Loucy (cell line): Measurements from ENCODE around the gene BCLAF1.

Experiments used
- H2AFZ ChIP-seq: fragments of 200-600 bp; sonication (generic); 2 replicates; pipeline ENCODE4 v1.6.0; 2016; ENCODE audit warnings: antibody characterized with exemption, mild to moderate bottlenecking, low read length, moderate library complexity
- H3F3A ChIP-seq: fragments of 200-600 bp; 2 replicates; pipeline ENCODE4 v1.6.0; 2016; ENCODE audit warnings: antibody characterized with exemption, low read depth, mild to moderate bottlenecking
- H3K27me3 ChIP-seq: fragments of 200-600 bp; sonication (generic); 2 replicates; pipeline ENCODE4 v1.6.1; 2014; ENCODE audit warnings: low read length, mild to moderate bottlenecking; ENCODE audit not compliant: insufficient read depth, poor library complexity, severe bottlenecking
- H3K36me3 ChIP-seq: fragments of 200-600 bp; sonication (generic); 2 replicates; pipeline ENCODE4 v1.6.1; 2016; ENCODE audit warnings: low read length; ENCODE audit not compliant: insufficient read depth
- H3K4me1 ChIP-seq: fragments of 200-600 bp; sonication (generic); 2 replicates; pipeline ENCODE4 v1.5.1; 2014; ENCODE audit warnings: low read length, mild to moderate bottlenecking; ENCODE audit not compliant: insufficient read depth, poor library complexity, severe bottlenecking
- H3K4me2 ChIP-seq: fragments of 200-600 bp; sonication (generic); 2 replicates; pipeline ENCODE4 v1.6.0; 2014; ENCODE audit warnings: antibody characterized with exemption, low read length, low read depth, mild to moderate bottlenecking; ENCODE audit not compliant: poor library complexity, severe bottlenecking
- H3K4me3 ChIP-seq: fragments of 200-600 bp; sonication (generic); 2 replicates; pipeline ENCODE4 v1.5.1; 2014; ENCODE audit warnings: low read length, mild to moderate bottlenecking, mixed read lengths; ENCODE audit not compliant: poor library complexity, severe bottlenecking
- H3K79me2 ChIP-seq: fragments of 200-600 bp; sonication (generic); 2 replicates; pipeline ENCODE4 v1.6.1; 2014; ENCODE audit warnings: low read length; ENCODE audit not compliant: insufficient read depth
- H3K9ac ChIP-seq: fragments of 200-600 bp; sonication (generic); 2 replicates; pipeline ENCODE4 v1.6.0; 2014; ENCODE audit warnings: mild to moderate bottlenecking, low read depth, low read length, moderate library complexity; ENCODE audit not compliant: poor library complexity, severe bottlenecking
- H3K9me2 ChIP-seq: fragments of 200-600 bp; sonication (generic); replicated peaks from 2 replicates; pipeline ENCODE4 v1.6.1; 2016; ENCODE audit warnings: low read depth, low read length, mixed read lengths
- H3K9me3 ChIP-seq: fragments of 200-600 bp; sonication (generic); 2 replicates; pipeline ENCODE4 v1.6.1; 2014; ENCODE audit warnings: mild to moderate bottlenecking, antibody characterized with exemption, low read length, low read depth; ENCODE audit not compliant: insufficient read depth
- H4K20me1 ChIP-seq: fragments of 200-600 bp; sonication (generic); 2 replicates; pipeline ENCODE4 v1.6.0; 2014; ENCODE audit warnings: antibody characterized with exemption, low read length, mild to moderate bottlenecking; ENCODE audit not compliant: insufficient read depth, poor library complexity, severe bottlenecking
- EZH2phosphoT487 ChIP-seq: fragments of 200-600 bp; IDR thresholded peaks from 2 replicates; pipeline ENCODE4 v1.6.1; 2018; ENCODE audit warnings: antibody characterized with exemption, mild to moderate bottlenecking, moderate library complexity, borderline replicate concordance
- TF ChIP-seq, protein P1 (sequence below): fragments of 200-600 bp; sonication (generic); conservative IDR thresholded peaks from 2 replicates; pipeline ENCODE4 v1.5.1; 2014; ENCODE audit warnings: mild to moderate bottlenecking, antibody characterized with exemption, low read length

BCLAF1 gene

GRCh38 chr6:136230219-136230853, 59.3 kb downstream of the BCLAF1 start:
- H3K27me3 ChIP-seq, result no peaks in the 10 kb centered on the region
- peaks cover 5% of the 10 kb centered on the region; the same call in 1 of the 2 replicates for H3K36me3 ChIP-seq
- TF ChIP-seq, protein P1, sequence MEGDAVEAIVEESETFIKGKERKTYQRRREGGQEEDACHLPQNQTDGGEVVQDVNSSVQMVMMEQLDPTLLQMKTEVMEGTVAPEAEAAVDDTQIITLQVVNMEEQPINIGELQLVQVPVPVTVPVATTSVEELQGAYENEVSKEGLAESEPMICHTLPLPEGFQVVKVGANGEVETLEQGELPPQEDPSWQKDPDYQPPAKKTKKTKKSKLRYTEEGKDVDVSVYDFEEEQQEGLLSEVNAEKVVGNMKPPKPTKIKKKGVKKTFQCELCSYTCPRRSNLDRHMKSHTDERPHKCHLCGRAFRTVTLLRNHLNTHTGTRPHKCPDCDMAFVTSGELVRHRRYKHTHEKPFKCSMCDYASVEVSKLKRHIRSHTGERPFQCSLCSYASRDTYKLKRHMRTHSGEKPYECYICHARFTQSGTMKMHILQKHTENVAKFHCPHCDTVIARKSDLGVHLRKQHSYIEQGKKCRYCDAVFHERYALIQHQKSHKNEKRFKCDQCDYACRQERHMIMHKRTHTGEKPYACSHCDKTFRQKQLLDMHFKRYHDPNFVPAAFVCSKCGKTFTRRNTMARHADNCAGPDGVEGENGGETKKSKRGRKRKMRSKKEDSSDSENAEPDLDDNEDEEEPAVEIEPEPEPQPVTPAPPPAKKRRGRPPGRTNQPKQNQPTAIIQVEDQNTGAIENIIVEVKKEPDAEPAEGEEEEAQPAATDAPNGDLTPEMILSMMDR, result no peak
- no peaks in the 10 kb centered on the region for H3K9me3 ChIP-seq
- no peaks in the 10 kb centered on the region for H3F3A ChIP-seq
- no peaks in the 10 kb centered on the region for H3K79me2 ChIP-seq
- peaks cover 2% of the 10 kb centered on the region for H3K4me1 ChIP-seq
- H3K4me2 ChIP-seq, result no peak overlapping the region
- no peaks in the 10 kb centered on the region for H3K9me2 ChIP-seq
- no peaks in the 10 kb centered on the region for H4K20me1 ChIP-seq
- no peak overlapping the region for H3K4me3 ChIP-seq
- H3K9ac ChIP-seq, result no peak overlapping the region
- H2AFZ ChIP-seq, result no peak overlapping the region

DNA sequence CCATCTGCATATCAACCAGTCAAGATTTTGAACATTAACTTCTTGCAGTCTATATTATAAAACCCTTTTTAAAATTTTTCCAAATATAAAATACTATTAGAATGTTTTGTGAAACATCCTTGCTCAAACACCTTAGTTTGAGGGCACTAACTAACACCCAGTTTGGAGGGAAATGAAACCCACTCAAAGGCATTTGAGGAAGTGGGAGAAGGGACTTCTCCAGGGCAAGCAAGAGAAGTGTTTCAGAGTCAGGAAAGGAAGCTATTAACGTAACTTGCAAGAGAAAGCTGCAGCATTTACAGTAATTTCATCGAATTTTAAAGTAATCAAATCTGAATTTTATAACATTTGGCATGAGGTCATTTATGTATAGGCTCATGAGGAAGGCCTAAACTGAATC, 60.8 kb downstream of the BCLAF1 start:
- H4K20me1 ChIP-seq, result no peaks in the 10 kb centered on the region
- no peak overlapping the region for H3K4me2 ChIP-seq
- no peaks in the 10 kb centered on the region for H3K79me2 ChIP-seq
- no peaks in the 10 kb centered on the region for H3F3A ChIP-seq
- no peaks in the 10 kb centered on the region for H3K9me3 ChIP-seq
- H3K27me3 ChIP-seq, result no peaks in the 10 kb centered on the region
- peaks cover 2% of the 10 kb centered on the region for H3K4me1 ChIP-seq
- no peak overlapping the region for H2AFZ ChIP-seq
- no peak overlapping the region for H3K9ac ChIP-seq
- no peaks in the 10 kb centered on the region for H3K9me2 ChIP-seq
- TF ChIP-seq, protein P1, result no peak
- TF ChIP-seq EZH2phosphoT487, result no peak
- H3K36me3 ChIP-seq, result 0 out of 2 replicates have a peak, but pooled peaks cover 5% of the 10 kb centered on the region
- no peak overlapping the region for H3K4me3 ChIP-seq

GRCh38 chr6:136226674-136227377, 62.8 kb downstream of the BCLAF1 start:
- H3K36me3 ChIP-seq, result 0 out of 2 replicates have a peak, but pooled peaks cover 5% of the 10 kb centered on the region
- H2AFZ ChIP-seq, result peak overlapping the region; percentile 92
- no peaks in the 10 kb centered on the region for H3K9me2 ChIP-seq
- H3F3A ChIP-seq, result no peaks in the 10 kb centered on the region
- no peaks in the 10 kb centered on the region for H3K79me2 ChIP-seq
- no peaks in the 10 kb centered on the region for H3K9me3 ChIP-seq
- no peaks in the 10 kb centered on the region for H4K20me1 ChIP-seq
- peak overlapping the region; percentile 60 for H3K4me3 ChIP-seq
- H3K27me3 ChIP-seq, result no peaks in the 10 kb centered on the region
- peak overlapping the region; percentile 59 for H3K4me2 ChIP-seq
- TF ChIP-seq, protein P1, result no peak
- no peak for TF ChIP-seq EZH2phosphoT487
- H3K4me1 ChIP-seq, result peaks cover 2% of the 10 kb centered on the region
- H3K9ac ChIP-seq, result peak overlapping the region; percentile 44
